ENCODE results near the gene LGALS14.
"Not testable (repeated sequence)": the region's sequence is repeated elsewhere in the genome, so short reads cannot be mapped to it uniquely, and the experiment has no call there.

Gene LGALS14

GRCh38 chr19:39695759-39696158 is 8.5 kb upstream of the LGALS14 start:
- DNase-seq (ENCODE audit: low read depth): no peak

GRCh38 chr19:39696387-39696786 is 7.9 kb upstream of the LGALS14 start:
- DNase-seq (ENCODE audit: low read depth): no peak

DNA sequence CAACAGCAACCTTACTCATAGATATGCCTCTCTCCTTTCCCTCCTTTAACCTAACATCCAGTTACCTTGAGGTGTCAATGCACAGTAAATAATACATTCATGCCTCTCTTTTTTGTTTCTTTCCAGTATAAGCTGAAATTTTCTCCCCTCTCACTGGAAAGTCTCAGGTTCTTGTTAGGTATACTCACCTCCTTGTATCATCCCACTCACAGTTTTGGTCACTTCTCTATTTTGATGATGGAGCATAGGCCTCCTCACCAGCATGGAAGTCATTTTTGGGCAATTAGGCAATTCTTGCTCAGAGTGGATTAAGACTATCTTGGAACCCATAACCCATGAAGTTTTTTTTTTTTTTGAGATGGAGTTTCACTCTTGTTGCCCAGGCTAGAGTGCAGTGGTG is 5.7 kb upstream of the LGALS14 start:
- DNase-seq (ENCODE audit: low read depth): no peak

GRCh38 chr19:39701291-39701690 is 3.0 kb upstream of the LGALS14 start:
- no peak for DNase-seq (ENCODE audit: low read depth)

DNA sequence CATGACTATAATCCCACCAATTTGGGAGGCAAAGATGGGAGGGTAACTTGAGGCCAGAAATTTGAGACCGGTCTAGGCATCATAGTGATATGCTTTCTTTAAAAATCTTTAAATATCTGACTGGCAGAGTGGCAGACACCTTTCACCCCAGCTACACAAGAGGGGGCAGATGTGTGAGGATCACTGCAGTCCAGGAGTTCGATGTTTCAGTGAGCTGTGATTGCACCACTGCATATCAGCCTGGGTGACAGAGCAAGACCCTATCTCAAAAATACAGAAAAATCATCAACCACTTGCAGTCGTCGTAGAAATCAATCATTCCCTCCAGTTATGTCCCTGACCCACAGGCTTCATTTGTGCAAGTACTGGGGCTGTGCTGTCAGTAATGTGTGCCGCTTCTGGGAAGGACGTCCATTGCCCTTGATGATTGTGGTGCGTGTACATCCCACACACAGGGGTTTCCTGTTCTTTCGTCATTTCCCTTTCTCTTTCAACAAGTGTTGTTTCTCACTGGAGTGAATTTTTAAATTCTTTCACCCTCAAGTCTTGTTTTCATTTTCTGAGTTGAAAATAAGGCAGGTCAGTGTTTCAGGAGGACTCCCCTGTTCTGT is 1.4 kb downstream of the LGALS14 start:
- DNase-seq (ENCODE audit: low read depth): no peak

GRCh38 chr19:39708594-39708993 is 4.3 kb downstream of the LGALS14 start:
- no peak for DNase-seq (ENCODE audit: low read depth)

DNA sequence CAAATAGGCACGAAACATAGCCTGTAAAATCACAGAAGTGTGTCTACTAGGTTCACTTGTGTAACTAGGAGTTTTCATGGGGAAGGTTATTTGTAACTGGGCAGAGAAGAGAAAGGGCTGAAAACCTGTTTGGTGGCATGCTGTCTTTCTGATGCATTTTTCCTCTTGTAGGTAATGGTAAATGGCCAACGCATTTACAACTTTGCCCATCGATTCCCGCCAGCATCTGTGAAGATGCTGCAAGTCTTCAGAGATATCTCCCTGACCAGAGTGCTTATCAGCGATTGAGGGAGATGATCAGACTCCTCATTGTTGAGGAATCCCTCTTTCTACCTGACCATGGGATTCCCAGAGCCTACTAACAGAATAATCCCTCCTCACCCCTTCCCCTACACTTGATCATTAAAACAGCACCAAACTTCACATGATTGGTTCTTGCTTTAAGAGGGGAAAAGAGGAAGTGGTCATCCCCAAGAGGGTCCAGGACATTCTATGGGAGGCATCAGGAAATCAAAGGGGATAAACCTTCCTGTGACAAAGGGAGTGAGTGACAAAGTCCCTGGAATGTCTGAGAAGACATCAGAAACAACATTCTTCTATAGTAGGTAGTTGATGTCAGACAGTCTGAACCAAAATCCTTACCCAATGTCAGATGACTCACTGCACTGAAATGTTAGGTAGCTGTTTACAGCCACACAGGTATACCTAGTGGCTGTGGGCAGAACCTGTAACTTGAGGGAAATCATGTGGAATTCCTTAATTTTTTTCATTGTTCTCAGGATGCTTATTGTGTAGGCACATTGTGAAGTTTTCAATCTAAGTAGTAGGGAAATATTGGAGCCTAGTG is 5.0 kb downstream of the LGALS14 start:
- DNase-seq (ENCODE audit: low read depth): no peak

GRCh38 chr19:39710333-39710890 is 6.1 kb downstream of the LGALS14 start:
- no peak for DNase-seq (ENCODE audit: low read depth)

DNA sequence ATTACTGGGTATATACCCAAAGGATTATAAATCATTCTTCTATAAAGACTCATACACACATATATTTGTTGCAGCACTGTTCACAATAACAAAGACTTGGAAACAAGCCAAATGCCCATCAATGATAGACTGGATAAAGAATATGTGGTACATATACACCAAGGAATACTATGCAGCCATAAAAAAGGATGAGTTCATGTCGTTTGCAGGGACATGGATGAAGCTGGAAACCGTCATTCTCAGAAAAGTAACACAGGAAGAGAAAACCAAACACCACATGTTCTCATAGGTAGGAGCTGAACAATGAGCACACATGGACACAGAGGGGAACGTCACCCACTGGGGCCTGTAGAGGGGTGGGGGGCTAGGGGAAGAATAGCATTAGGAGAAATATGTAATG is 15.9 kb downstream of the LGALS14 start:
- not testable (repeated sequence) for DNase-seq (ENCODE audit: low read depth)

DNA sequence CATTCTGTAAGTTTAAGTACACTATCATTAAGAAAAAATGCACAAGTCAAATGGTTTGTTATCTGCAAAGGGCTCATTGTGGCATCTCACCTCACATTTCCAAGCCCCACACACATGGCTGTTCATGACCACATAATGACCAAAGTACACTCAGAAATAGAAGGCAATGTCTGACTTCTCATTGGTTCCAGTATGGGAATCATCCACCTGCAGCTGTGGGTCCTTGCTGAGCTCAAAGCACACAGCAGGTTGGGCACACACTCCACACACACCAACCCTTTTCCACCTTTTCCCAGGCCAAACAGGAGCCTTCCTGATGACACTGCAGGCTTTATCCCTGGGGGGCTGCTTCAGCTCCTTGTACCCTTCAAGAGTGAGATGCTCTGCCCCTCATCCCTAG is 21.7 kb downstream of the LGALS14 start:
- no peak for DNase-seq (ENCODE audit: low read depth)

DNA sequence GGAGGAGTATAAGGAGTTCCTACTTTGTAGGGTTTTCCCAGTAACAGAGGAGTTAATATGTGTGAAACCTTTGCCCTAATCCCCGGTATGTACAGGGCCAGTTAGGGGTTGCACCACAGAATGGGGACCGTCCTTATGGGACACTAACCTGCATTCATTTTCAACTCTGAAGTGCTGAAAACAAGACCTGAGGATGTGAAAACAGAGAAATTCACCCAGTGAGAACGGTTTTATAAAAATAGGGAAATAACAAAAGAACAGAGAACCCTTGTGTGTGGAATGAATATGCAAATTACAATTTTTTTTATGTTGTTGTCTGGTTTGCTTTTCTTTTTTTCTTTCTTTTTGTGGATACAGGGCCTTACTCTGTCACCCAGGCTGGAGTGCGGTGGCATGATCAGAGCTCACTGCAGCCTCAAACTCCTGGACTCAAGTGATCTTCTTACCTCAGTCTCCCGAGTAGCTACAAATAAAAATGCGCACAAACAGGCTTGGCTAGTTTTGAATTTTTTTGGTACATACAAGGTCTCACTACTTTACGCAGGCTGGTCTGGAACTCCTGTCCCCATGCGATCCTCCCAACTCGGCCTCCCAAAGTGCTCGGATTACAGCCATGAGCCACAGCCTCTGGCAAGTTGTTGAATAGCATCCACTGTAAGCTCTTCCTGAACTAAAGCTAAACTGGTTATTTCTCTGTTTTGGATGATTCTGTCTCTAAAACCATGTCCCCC is 23.0 kb downstream of the LGALS14 start:
- no peak for DNase-seq (ENCODE audit: low read depth)

- no peak for DNase-seq (ENCODE audit: low read depth)
Measured at GRCh38 chr19:39728040-39728439, 23.8 kb downstream of the LGALS14 start.

DNA sequence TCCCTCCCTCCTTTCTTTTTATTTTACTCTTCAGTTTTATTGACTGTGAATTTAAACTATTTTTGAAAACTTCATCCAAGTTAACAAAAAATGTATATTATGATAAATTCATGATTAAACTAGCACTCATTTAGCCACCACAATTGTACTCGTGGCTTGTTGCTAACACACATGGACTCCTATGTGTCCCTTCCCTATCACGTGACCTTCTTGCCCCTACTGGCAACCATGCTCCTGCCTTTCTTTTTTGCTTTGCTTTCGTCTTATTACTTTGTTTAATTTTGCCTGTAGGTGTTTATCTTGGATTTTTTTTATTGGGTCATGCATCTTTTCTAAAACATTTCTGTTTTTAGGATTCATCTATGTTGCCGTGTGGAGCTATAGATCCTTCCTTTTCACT is 25.3 kb downstream of the LGALS14 start:
- DNase-seq (ENCODE audit: low read depth): no peak

DNA sequence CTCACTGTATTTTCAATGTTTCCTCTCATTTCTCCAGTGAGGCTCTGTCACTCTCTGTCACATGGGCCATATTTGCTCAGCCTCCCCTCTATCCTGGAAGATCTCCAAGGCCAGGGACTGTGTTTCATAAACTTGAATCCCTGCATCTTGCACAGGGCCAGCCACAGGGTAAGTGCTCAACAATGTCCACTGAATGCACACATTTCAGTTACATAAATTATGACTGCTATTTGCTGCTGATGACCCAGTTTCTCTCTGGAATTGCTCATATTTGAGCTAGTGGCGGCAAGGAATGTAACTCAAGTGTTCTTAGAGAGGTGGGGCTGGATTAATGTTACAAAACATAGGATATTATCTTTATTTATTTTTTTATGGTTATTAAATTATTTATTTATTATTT is 27.4 kb downstream of the LGALS14 start:
- DNase-seq (ENCODE audit: low read depth): no peak

- no peak for DNase-seq (ENCODE audit: low read depth)
Measured at GRCh38 chr19:39733841-39734240, 29.6 kb downstream of the LGALS14 start.

- DNase-seq (ENCODE audit: low read depth): no peak
Measured at GRCh38 chr19:39735688-39736087, 31.4 kb downstream of the LGALS14 start.

GRCh38 chr19:39736088-39736487 is 31.8 kb downstream of the LGALS14 start:
- no peak for DNase-seq (ENCODE audit: low read depth)

- DNase-seq (ENCODE audit: low read depth): no peak
Measured at GRCh38 chr19:39737351-39737750, 33.1 kb downstream of the LGALS14 start.

- DNase-seq (ENCODE audit: low read depth): no peak
Measured at GRCh38 chr19:39737891-39738290, 33.6 kb downstream of the LGALS14 start, which contains the start of gene CLC. Gene CLC (minus strand): TSS chr19:39738029. CDS start chr19:39737952, 77 bp downstream.

DNA sequence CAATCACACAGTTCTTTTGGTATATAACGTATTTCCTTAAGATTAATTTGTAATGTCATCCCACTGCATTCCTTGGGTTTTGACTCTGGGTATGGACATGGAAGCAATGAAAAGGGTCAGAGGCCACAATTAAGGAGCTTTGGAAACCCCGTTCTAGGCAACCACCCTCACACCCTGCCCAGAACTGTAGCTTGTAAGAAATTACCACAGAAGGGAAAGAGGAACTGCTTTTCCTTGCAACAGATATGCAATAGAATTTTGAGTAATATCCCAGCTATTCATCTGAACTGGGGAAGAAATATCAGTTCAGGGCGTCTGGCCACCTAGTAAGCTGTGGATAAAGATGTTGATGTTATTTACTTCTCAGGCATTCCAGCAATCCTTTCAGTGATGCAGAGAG is 34.5 kb downstream of the LGALS14 start:
- DNase-seq (ENCODE audit: low read depth): no peak

GRCh38 chr19:39740395-39740794 is 36.1 kb downstream of the LGALS14 start:
- DNase-seq (ENCODE audit: low read depth): no peak

GRCh38 chr19:39745643-39746042 is 41.4 kb downstream of the LGALS14 start:
- DNase-seq (ENCODE audit: low read depth): no peak
